D721Med (cell line): ENCODE results near the gene SMIM45.

Experiments used
- DNase-seq: peaks from one replicate; pipeline ENCODE4 v3.0.0; 2011; ENCODE audit warnings: low spot score; ENCODE audit not compliant: insufficient read length
- FAIRE-seq: peaks from 2 replicates; lab custom pipeline; 2011; peaks lifted over from hg19 to GRCh38; lab: Jason Lieb, UNC
- TF ChIP-seq, protein P1 (sequence below): IDR thresholded peaks from 2 replicates; pipeline ENCODE4 v1.5.1; 2012; ENCODE audit warnings: mild to moderate bottlenecking, control low read depth; ENCODE audit not compliant: insufficient read depth; ENCODE audit errors: missing control alignments

The SMIM45 gene

DNA sequence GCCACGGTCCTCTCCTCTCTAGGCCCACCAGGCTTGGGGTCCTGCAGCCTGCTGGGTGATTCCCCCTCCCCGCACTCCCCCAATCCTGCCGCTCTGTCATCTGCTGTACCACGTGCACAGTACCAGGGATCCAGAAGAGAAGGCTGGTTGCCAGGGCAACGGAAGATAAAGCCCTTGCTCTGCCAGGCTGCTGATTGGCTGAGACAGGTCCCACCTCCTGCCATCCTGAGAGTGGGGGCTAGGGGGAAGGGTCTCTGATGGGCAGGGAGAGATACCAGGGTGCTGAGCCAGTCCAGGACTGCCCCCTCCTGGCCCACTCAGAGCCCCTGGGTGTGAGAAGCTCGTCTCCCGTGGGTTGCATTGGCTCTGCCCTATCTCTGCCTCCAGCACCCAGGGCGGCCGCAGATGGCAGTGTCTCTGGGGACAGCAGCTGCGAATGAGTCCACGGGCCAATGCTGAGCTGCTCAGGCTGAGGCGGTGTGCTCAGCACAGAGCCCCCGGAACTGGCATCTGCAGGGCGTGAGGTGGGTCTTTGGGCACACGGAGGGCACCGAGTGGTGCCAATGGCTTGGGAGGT, at the start of gene SMIM45:
TSS of gene SMIM45 (plus strand) at position 253 of the 577 bp plus-strand sequence.
- TF ChIP-seq, protein P1, sequence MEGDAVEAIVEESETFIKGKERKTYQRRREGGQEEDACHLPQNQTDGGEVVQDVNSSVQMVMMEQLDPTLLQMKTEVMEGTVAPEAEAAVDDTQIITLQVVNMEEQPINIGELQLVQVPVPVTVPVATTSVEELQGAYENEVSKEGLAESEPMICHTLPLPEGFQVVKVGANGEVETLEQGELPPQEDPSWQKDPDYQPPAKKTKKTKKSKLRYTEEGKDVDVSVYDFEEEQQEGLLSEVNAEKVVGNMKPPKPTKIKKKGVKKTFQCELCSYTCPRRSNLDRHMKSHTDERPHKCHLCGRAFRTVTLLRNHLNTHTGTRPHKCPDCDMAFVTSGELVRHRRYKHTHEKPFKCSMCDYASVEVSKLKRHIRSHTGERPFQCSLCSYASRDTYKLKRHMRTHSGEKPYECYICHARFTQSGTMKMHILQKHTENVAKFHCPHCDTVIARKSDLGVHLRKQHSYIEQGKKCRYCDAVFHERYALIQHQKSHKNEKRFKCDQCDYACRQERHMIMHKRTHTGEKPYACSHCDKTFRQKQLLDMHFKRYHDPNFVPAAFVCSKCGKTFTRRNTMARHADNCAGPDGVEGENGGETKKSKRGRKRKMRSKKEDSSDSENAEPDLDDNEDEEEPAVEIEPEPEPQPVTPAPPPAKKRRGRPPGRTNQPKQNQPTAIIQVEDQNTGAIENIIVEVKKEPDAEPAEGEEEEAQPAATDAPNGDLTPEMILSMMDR, result no peak
- FAIRE-seq (no peak), DNase-seq (no peak)

DNA sequence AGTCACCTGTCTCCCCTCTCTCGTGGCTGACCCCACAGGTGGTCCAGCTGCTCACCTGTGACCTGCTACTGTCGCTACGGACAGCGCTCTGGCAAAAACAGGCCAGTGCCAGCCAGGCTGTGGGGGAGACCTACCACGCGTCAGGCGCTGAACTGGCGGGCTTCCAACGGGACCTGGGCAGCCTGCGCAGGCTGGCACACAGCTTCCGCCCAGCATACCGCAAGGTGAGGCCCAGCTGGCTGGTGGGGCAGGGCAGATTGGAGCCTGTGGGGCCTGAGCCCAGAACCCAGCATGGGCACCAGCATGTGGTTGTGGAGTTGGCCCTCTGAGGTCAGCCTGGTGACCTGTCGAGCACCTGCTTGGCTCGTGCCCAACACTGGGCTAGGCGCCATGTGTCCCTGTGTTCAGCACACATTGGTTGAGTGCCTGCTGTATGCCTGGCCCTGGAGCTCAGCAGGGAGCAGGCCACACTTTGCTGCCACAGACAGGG, 49.0 kb upstream of the SMIM45 start:
- no peak for FAIRE-seq
- no peak for DNase-seq
- TF ChIP-seq, protein P1, result no peak

DNA sequence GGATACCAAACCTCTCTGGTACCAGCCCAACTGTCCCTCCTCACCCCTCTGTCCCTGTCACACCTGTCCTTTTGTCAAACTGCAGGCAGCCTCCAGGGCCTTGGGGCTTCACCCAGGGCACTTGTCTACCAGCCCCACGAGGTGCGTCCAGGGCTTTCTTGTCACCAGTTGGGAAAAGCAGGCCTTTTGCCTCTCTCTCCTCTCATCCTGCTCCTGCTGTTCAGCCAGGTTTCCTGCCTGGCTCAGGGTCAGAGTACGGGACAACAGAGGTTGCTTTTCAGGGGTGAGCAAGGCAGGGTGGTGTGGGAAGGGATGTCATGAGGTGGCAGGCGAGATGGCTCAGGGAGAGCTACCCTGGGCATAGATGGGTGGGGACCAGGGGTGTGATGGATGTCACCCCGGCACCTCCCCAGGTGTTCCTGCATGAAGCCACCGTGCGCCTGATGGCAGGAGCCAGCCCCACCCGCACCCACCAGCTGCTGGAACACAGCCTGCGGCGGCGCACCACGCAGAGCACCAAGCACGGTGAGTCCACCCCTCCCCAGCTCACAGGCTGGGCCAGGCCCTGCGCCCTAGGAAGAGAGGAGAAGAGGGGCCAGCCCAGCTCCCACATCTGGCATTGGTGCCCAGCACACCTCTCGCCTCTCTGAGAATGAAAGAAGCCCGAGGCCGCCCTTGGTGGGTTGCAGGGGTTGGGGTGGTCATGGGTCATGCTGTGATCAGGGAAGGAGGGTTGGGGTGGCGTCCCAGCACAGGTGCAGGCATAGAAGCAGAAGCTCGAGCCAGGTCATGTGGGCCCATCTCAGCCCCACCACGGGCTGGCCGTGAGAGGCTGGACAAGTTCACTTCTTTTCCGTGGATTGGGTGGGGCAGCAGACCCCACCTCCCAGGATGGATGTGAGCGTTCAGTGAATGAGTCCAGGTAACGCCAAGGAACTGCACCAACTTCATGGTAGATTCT, 47.2 kb upstream of the SMIM45 start:
- FAIRE-seq (no peak), DNase-seq (no peak)
- TF ChIP-seq, protein P1, result no peak

DNA sequence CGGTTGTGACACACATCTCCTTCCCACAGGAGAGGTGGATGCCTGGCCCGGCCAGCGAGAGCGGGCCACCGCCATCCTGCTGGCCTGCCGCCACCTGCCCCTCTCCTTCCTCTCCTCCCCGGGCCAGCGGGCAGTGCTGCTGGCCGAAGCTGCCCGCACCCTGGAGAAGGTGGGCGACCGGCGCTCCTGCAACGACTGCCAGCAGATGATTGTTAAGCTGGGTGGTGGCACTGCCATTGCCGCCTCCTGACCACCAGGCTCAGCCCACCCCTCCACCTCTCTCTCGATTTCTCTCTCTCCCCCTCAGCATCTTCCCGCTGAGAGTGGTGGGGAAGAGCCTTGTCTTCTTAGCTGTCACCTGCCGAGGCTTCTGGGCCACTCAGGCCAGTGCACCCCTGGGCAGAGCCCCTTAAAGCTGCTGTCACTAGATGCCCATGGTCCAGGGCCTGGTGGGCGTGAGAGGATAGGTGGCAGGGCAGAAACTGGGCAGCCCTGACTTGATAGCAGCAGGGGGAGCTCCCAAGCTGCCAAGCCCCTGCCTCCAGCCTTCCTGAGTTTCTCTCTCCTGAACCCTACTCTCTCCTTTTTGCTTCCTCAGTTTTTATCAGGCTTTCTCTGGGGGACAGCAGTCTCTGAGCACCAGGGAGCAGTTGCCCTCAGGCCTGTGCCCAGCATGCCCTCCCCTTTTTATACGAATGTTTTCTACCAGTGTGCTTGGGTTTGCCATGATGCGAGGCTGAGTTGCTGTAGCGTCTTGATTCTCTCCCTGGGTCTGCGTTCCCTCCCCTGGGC, 46.3 kb upstream of the SMIM45 start:
- DNase-seq (no peak), FAIRE-seq (no peak)
- TF ChIP-seq, protein P1, result no peak

DNA sequence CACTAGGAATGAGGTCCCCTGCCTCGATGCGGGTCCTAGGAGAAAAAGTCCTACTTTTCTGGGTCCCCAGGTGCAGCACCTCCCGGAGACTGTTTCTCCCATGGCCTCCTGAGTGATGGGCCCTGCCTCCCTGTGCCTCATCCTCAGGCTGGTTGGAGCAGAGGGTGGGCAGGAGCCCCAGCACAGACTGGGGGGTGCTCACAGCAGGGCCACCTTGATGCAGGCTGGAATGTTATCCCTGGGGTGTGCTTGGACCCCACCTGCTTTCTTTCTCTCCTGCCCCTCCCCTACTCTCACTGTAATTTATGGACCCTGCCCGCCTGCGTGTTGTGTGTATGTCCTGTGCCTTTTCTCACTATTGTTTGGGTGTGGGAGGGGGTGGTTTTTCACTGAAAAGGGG, 45.1 kb upstream of the SMIM45 start:
- no peak for FAIRE-seq

More for the DNA sequence above, 45.1 kb upstream of the SMIM45 start:
- no peak for DNase-seq
- TF ChIP-seq, protein P1, result no peak
